Lower leg skin (tissue), 4 donors: ENCODE measurements around the gene ARHGAP22. TPM values are rescaled to one million over a fixed set of nuclear protein-coding genes. Genes with fewer than 3 reads are reported as not detected.

ENCODE experiments used
- DNase-seq, 2 donors: peaks; one replicate each; pipeline ENCODE4 v3.0.0-alpha.2; 2019; ENCODE audit warnings: low spot score in 2 of 2
- H3K4me3 ChIP-seq: fragments of 200-600 bp; sonication (generic); 2 replicates; pipeline ENCODE4 v1.5.1; 2017; ENCODE audit warnings: mild to moderate bottlenecking, low read depth; ENCODE audit not compliant: poor library complexity, severe bottlenecking
- CTCF ChIP-seq, 3 donors: fragments of 450-650 bp; IDR thresholded peaks; one replicate each; pipeline ENCODE4 v1.5.1; 2016; ENCODE audit warnings: antibody characterized with exemption in 3 of 3, mild to moderate bottlenecking in 3 of 3, moderate library complexity in 2 of 3
- POLR2A ChIP-seq, 2 donors: fragments of 450-650 bp; IDR thresholded peaks; one replicate each; pipeline ENCODE4 v1.6.1; 2016 to 2017; ENCODE audit warnings: antibody characterized with exemption in 2 of 2, mild to moderate bottlenecking in 1 of 2, moderate library complexity in 1 of 2
- WGBS, 2 donors: methylation state at CpG; one replicate each; pipeline ENCODE4 v1.1.5; 2018; 5-methylcytosine and 5-hydroxymethylcytosine counted together
- intact Hi-C: fragments of 100-400 bp; cut with DNase I; formaldehyde crosslinking; loops from one replicate; pipeline ENCODE4 v1.15.0; 2023; ENCODE audit warnings: low total_unique reads
- total RNA-seq, 4 donors: library from RNA; depleted of rRNA; stranded (reverse); fragments of >200 nt; gene quantifications; one replicate each; pipeline ENCODE4 v1.1.0, GENCODE V29; 2016

ARHGAP22 gene
- total RNA-seq, 4 donors from 2014 or later, result 0.46 to 3.0 (median 1.4) TPM

GRCh38 chr10:48414778-48415177 is 190.1 kb downstream of the ARHGAP22 start:
- H3K4me3 ChIP-seq, result no peak overlapping the region
- intact Hi-C loops, result no loop called here
- WGBS, 2 donors, result 89 to 93% methylated on average over 1 of the region's 1 CpG
- TF ChIP-seq CTCF (IDR thresholded peaks at IDR 0.05) (no peak), POLR2A (IDR thresholded peaks at IDR 0.05) (no peak)
- DNase-seq, result no peak

GRCh38 chr10:48414160-48414559 is 190.7 kb downstream of the ARHGAP22 start:
- no peak for DNase-seq
- H3K4me3 ChIP-seq, result no peak overlapping the region
- TF ChIP-seq POLR2A (IDR thresholded peaks at IDR 0.05) (no peak), CTCF (IDR thresholded peaks at IDR 0.05) (no peak)
- 94 to 100% methylated on average over 1 of the region's 1 CpG for WGBS, 2 donors
- intact Hi-C loops, result no loop called here

- intact Hi-C loops, result no loop called here
- DNase-seq, result no peak
- H3K4me3 ChIP-seq, result no peak overlapping the region
- WGBS, 2 donors, result 98 to 99% methylated on average over 4 of the region's 4 CpGs
- no peak for TF ChIP-seq POLR2A (IDR thresholded peaks at IDR 0.05)
- no peak for TF ChIP-seq CTCF (IDR thresholded peaks at IDR 0.05)
Measured at GRCh38 chr10:48412933-48413332, 191.9 kb downstream of the ARHGAP22 start.

GRCh38 chr10:48412081-48412480 is 192.8 kb downstream of the ARHGAP22 start:
- no peak for DNase-seq
- WGBS, 2 donors, result 100% methylated on average over 3 of the region's 3 CpGs
- no peak overlapping the region for H3K4me3 ChIP-seq
- no peak for TF ChIP-seq CTCF (IDR thresholded peaks at IDR 0.05)
- TF ChIP-seq POLR2A (IDR thresholded peaks at IDR 0.05), result no peak
- intact Hi-C loops, result no loop called here

- TF ChIP-seq POLR2A (IDR thresholded peaks at IDR 0.05), result no peak
- no peak for TF ChIP-seq CTCF (IDR thresholded peaks at IDR 0.05)
Measured at GRCh38 chr10:48411510-48411909, 193.4 kb downstream of the ARHGAP22 start.

GRCh38 chr10:48410503-48410902 is 194.4 kb downstream of the ARHGAP22 start:
- 96 to 100% methylated on average over 6 of the region's 6 CpGs for WGBS, 2 donors
- H3K4me3 ChIP-seq, result no peak overlapping the region
- TF ChIP-seq POLR2A (IDR thresholded peaks at IDR 0.05), result no peak
- no peak for TF ChIP-seq CTCF (IDR thresholded peaks at IDR 0.05)
- no peak for DNase-seq
- intact Hi-C loops, result no loop called here

More at GRCh38 chr10:48411510-48411909, 193.4 kb downstream of the ARHGAP22 start:
- 87 to 97% methylated on average over 2 of the region's 2 CpGs for WGBS, 2 donors
- H3K4me3 ChIP-seq, result no peak overlapping the region
- intact Hi-C loops, result no loop called here
- no peak for DNase-seq
